GM12873 (cell line): Measurements from ENCODE around the gene SMTNL1.

ENCODE experiments used
- TF ChIP-seq, protein P1 (sequence below): IDR thresholded peaks from 2 replicates; pipeline ENCODE4 v1.5.1; 2012; ENCODE audit warnings: low read depth, mild to moderate bottlenecking, moderate library complexity, low read length, control low read depth; ENCODE audit not compliant: insufficient read depth; ENCODE audit errors: missing control alignments

Gene SMTNL1

DNA sequence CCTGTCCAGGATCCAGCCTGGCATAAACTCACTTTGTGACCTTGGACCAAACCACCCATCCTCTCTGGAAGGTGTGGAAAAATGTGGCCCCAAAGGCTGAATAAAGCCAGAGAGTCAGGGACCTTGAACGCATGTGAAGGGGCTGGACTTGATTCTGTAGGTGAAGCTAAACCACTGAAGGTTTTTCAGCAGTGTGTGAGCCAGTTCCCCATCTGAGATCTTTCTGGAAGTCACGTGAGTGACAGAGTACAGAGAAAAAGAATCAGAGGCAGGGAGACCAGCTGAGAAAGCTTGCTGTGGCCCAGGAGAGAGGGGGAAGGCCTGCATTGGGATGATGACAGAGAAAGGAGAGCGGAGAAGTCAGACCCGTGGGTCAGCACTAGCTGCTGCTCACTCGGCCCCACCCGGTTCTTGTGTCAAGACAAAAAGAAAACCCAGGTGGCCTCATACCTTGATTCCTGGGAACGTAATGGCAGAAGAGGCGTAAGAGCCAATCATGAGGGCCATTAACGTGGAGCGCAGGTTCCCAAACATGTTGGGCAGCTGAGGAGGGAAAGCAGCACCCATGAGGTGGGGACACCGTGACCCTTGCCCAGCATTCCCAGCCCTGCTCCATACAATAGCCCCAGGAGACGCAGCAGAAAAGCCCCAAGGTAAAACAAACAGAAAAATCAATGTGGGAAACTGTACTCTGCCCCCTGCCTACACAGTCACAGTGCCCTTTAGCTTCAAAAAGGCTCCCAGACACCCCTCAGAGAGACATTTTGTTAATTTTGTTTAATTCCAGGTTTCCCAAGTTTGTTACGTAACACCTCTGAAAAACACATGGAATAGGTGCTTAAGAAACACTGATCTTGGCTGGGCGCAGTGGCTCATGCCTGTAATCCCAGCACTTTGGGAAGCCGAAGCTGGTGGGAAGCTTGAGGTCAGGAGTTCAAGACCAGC is 39.8 kb upstream of the SMTNL1 start:
- TF ChIP-seq, protein P1, sequence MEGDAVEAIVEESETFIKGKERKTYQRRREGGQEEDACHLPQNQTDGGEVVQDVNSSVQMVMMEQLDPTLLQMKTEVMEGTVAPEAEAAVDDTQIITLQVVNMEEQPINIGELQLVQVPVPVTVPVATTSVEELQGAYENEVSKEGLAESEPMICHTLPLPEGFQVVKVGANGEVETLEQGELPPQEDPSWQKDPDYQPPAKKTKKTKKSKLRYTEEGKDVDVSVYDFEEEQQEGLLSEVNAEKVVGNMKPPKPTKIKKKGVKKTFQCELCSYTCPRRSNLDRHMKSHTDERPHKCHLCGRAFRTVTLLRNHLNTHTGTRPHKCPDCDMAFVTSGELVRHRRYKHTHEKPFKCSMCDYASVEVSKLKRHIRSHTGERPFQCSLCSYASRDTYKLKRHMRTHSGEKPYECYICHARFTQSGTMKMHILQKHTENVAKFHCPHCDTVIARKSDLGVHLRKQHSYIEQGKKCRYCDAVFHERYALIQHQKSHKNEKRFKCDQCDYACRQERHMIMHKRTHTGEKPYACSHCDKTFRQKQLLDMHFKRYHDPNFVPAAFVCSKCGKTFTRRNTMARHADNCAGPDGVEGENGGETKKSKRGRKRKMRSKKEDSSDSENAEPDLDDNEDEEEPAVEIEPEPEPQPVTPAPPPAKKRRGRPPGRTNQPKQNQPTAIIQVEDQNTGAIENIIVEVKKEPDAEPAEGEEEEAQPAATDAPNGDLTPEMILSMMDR = no peak

DNA sequence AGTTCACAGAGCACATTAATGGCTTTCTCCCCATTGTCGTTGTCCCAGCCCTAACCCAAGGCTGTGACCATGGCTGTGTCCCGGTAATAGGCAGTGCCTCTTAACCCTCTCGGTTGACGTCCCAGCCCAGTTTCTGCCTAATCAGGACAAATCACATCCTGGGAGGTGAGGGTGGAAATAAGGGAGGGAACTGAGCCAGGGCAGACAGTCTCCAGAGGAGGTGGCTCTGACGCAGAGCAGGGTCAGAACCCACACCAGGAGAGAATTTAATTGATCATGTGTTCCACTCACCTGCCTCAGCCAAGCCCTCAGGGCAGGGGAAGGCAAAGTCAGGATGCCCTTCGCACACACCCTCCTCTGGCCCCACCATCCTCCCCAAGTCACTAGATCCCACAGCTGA is 38.9 kb upstream of the SMTNL1 start:
- TF ChIP-seq, protein P1 = no peak

GRCh38 chr11:57499413-57499982 is 37.9 kb upstream of the SMTNL1 start:
- TF ChIP-seq, protein P1 = no peak

- TF ChIP-seq, protein P1 = no peak
These were observed 37.4 kb upstream of the SMTNL1 start for GRCh38 chr11:57499983-57500461.

GRCh38 chr11:57500515-57500914 is 36.9 kb upstream of the SMTNL1 start:
- TF ChIP-seq, protein P1 = no peak

DNA sequence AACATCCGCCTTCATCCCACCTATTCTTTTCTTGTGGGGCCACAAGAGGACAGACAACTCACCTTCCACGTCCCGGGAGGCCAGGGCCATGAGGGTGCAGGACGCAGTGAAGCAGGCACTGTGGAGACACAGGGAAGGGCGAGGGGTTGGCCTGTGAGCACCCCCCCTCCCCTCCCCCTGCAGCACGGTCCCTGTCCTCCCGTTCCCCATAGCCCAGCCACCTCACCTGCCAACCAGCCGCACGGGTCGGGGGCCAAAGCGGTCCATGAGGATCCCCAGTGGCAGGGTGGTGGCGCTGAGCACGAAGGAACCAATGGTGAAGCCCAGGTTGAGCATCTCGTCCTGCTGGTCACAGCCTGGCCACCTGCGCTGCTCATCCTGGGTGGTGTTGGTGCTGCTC is 36.5 kb upstream of the SMTNL1 start:
- TF ChIP-seq, protein P1 = no peak

DNA sequence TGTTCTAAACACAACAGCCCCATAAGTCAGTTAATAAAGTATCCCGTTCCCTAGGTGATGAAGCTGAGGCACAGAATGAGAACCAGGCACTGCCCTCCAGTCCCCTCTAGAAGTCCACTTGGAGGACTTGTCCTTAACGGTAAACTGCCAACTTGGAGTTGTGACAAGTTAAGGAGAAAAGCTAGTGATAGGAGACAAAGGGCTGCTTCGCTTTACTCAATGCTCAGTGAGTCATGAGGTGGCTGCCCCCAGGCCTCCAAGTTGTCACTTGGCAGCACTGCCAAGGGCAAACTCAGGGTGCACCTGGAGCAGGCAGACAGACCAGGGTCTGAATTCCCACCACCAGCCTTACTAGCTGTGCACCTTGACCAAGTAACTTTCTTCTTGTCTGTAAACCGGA is 35.4 kb upstream of the SMTNL1 start:
- TF ChIP-seq, protein P1 = no peak
